ENCODE measurements around the gene ADAMTSL3. TPM values are rescaled to one million over a fixed set of nuclear protein-coding genes. Genes with fewer than 3 reads are reported as not detected.

ADAMTSL3 gene
- total RNA-seq, 1 experiment from 2014 or later: 0.48 TPM

- Histone ChIP-seq H3K36me3 (replicated peaks; ENCODE audit: control insufficient read depth, insufficient read depth, low read length) (no peaks in the 10 kb centered on the region), H3K4me3 (ENCODE audit: insufficient read depth, low read depth, low read length) (no peak overlapping the region), H3K27me3 (ENCODE audit: control insufficient read depth, insufficient read depth, low read length) (no peaks in the 10 kb centered on the region)
- DNase-seq: peak; percentile 62
Measured at GRCh38 chr15:83837945-83838571, 184.1 kb downstream of the ADAMTSL3 start.

GRCh38 chr15:83838763-83839162 is 184.8 kb downstream of the ADAMTSL3 start:
- Histone ChIP-seq H3K27me3 (ENCODE audit: control insufficient read depth, insufficient read depth, low read length) (no peaks in the 10 kb centered on the region), H3K4me3 (ENCODE audit: insufficient read depth, low read depth, low read length) (no peak overlapping the region), H3K36me3 (replicated peaks; ENCODE audit: control insufficient read depth, insufficient read depth, low read length) (no peaks in the 10 kb centered on the region)
- no peak for DNase-seq

GRCh38 chr15:83842281-83842680 is 188.4 kb downstream of the ADAMTSL3 start:
- Histone ChIP-seq H3K4me3 (ENCODE audit: insufficient read depth, low read depth, low read length) (peak overlapping the region; percentile 3; the same call in 1 of the 2 replicates), H3K27me3 (ENCODE audit: control insufficient read depth, insufficient read depth, low read length) (no peaks in the 10 kb centered on the region), H3K36me3 (replicated peaks; ENCODE audit: control insufficient read depth, insufficient read depth, low read length) (no peaks in the 10 kb centered on the region)
- no peak for DNase-seq

GRCh38 chr15:83843471-83843871 is 189.5 kb downstream of the ADAMTSL3 start:
- no peak for DNase-seq
- Histone ChIP-seq H3K36me3 (replicated peaks; ENCODE audit: control insufficient read depth, insufficient read depth, low read length) (no peaks in the 10 kb centered on the region), H3K4me3 (ENCODE audit: insufficient read depth, low read depth, low read length) (no peak overlapping the region), H3K27me3 (ENCODE audit: control insufficient read depth, insufficient read depth, low read length) (no peaks in the 10 kb centered on the region)

GRCh38 chr15:83844742-83845141 is 190.8 kb downstream of the ADAMTSL3 start:
- Histone ChIP-seq H3K4me3 (ENCODE audit: insufficient read depth, low read depth, low read length) (no peak overlapping the region), H3K27me3 (ENCODE audit: control insufficient read depth, insufficient read depth, low read length) (no peaks in the 10 kb centered on the region), H3K36me3 (replicated peaks; ENCODE audit: control insufficient read depth, insufficient read depth, low read length) (no peaks in the 10 kb centered on the region)
- no peak for DNase-seq

GRCh38 chr15:83845230-83845629 is 191.3 kb downstream of the ADAMTSL3 start:
- H3K27me3 ChIP-seq (ENCODE audit: control insufficient read depth, insufficient read depth, low read length): no peaks in the 10 kb centered on the region
- no peak for DNase-seq
- H3K36me3 ChIP-seq (replicated peaks; ENCODE audit: control insufficient read depth, insufficient read depth, low read length): no peaks in the 10 kb centered on the region
- no peak overlapping the region for H3K4me3 ChIP-seq (ENCODE audit: insufficient read depth, low read depth, low read length)

- no peak for DNase-seq
- H3K4me3 ChIP-seq (ENCODE audit: insufficient read depth, low read depth, low read length): no peak overlapping the region
- H3K27me3 ChIP-seq (ENCODE audit: control insufficient read depth, insufficient read depth, low read length): no peaks in the 10 kb centered on the region
- H3K36me3 ChIP-seq (replicated peaks; ENCODE audit: control insufficient read depth, insufficient read depth, low read length): no peaks in the 10 kb centered on the region
Measured at GRCh38 chr15:83846847-83847246, 192.9 kb downstream of the ADAMTSL3 start.

GRCh38 chr15:83848315-83849050 is 194.6 kb downstream of the ADAMTSL3 start:
- no peak for DNase-seq
- H3K36me3 ChIP-seq (replicated peaks; ENCODE audit: control insufficient read depth, insufficient read depth, low read length): no peaks in the 10 kb centered on the region
- H3K27me3 ChIP-seq (ENCODE audit: control insufficient read depth, insufficient read depth, low read length): no peaks in the 10 kb centered on the region
- no peak overlapping the region for H3K4me3 ChIP-seq (ENCODE audit: insufficient read depth, low read depth, low read length)

- H3K27me3 ChIP-seq (ENCODE audit: control insufficient read depth, insufficient read depth, low read length): no peaks in the 10 kb centered on the region
- DNase-seq: no peak
- no peaks in the 10 kb centered on the region for H3K36me3 ChIP-seq (replicated peaks; ENCODE audit: control insufficient read depth, insufficient read depth, low read length)
- no peak overlapping the region for H3K4me3 ChIP-seq (ENCODE audit: insufficient read depth, low read depth, low read length)
Measured at GRCh38 chr15:83850015-83850414, 196.1 kb downstream of the ADAMTSL3 start.

- H3K36me3 ChIP-seq (replicated peaks; ENCODE audit: control insufficient read depth, insufficient read depth, low read length): no peaks in the 10 kb centered on the region
- no peak for DNase-seq
- H3K4me3 ChIP-seq (ENCODE audit: insufficient read depth, low read depth, low read length): no peak overlapping the region
- H3K27me3 ChIP-seq (ENCODE audit: control insufficient read depth, insufficient read depth, low read length): no peaks in the 10 kb centered on the region
Measured at GRCh38 chr15:83850501-83851245, 196.8 kb downstream of the ADAMTSL3 start.

GRCh38 chr15:83853232-83853631 is 199.3 kb downstream of the ADAMTSL3 start:
- no peak for DNase-seq
- H3K4me3 ChIP-seq (ENCODE audit: insufficient read depth, low read depth, low read length): no peak overlapping the region
- no peaks in the 10 kb centered on the region for H3K36me3 ChIP-seq (replicated peaks; ENCODE audit: control insufficient read depth, insufficient read depth, low read length)
- no peaks in the 10 kb centered on the region for H3K27me3 ChIP-seq (ENCODE audit: control insufficient read depth, insufficient read depth, low read length)

GRCh38 chr15:83854321-83854720 is 200.4 kb downstream of the ADAMTSL3 start:
- H3K4me3 ChIP-seq (ENCODE audit: insufficient read depth, low read depth, low read length): no peak overlapping the region
- no peaks in the 10 kb centered on the region for H3K36me3 ChIP-seq (replicated peaks; ENCODE audit: control insufficient read depth, insufficient read depth, low read length)
- DNase-seq: no peak
- H3K27me3 ChIP-seq (ENCODE audit: control insufficient read depth, insufficient read depth, low read length): no peaks in the 10 kb centered on the region

GRCh38 chr15:83854950-83855707 is 201.2 kb downstream of the ADAMTSL3 start:
- no peaks in the 10 kb centered on the region for H3K36me3 ChIP-seq (replicated peaks; ENCODE audit: control insufficient read depth, insufficient read depth, low read length)

GRCh38 chr15:83855956-83856355 is 202.0 kb downstream of the ADAMTSL3 start:
- Histone ChIP-seq H3K27me3 (ENCODE audit: control insufficient read depth, insufficient read depth, low read length) (no peaks in the 10 kb centered on the region), H3K36me3 (replicated peaks; ENCODE audit: control insufficient read depth, insufficient read depth, low read length) (no peaks in the 10 kb centered on the region), H3K4me3 (ENCODE audit: insufficient read depth, low read depth, low read length) (no peak overlapping the region)
- DNase-seq: no peak

More at GRCh38 chr15:83854950-83855707, 201.2 kb downstream of the ADAMTSL3 start:
- no peak for DNase-seq
- no peaks in the 10 kb centered on the region for H3K27me3 ChIP-seq (ENCODE audit: control insufficient read depth, insufficient read depth, low read length)
- H3K4me3 ChIP-seq (ENCODE audit: insufficient read depth, low read depth, low read length): no peak overlapping the region

All from H7 (cell line).